MM.1S (cell line): ENCODE data around the gene PIGC.

Experiments
- DNase-seq: peaks from one replicate; pipeline ENCODE4 v3.0.0-alpha.2; 2015
- H2AFZ ChIP-seq: fragments of 300-600 bp; sonication (generic); 2 replicates; pipeline ENCODE4 v1.6.0; 2016; ENCODE audit warnings: antibody characterized with exemption, low read length
- H3F3A ChIP-seq: fragments of 300-600 bp; sonication (generic); 2 replicates; pipeline ENCODE4 v1.6.1; 2016; ENCODE audit warnings: mild to moderate bottlenecking, antibody characterized with exemption, low read length, moderate library complexity, mixed read lengths; ENCODE audit not compliant: insufficient read depth
- H3K27ac ChIP-seq: fragments of 300-600 bp; sonication (generic); 2 replicates; pipeline ENCODE4 v1.5.1; 2016; ENCODE audit warnings: mild to moderate bottlenecking, low read length
- H3K27me3 ChIP-seq: fragments of 300-600 bp; sonication (generic); replicated peaks from 2 replicates; pipeline ENCODE4 v1.6.0; 2016; ENCODE audit warnings: low read length; ENCODE audit not compliant: insufficient read depth
- H3K36me3 ChIP-seq: fragments of 300-600 bp; sonication (generic); replicated peaks from 2 replicates; pipeline ENCODE4 v1.6.1; 2016; ENCODE audit warnings: mild to moderate bottlenecking, low read length, mixed read lengths; ENCODE audit not compliant: insufficient read depth
- H3K4me1 ChIP-seq: fragments of 300-600 bp; sonication (generic); 2 replicates; pipeline ENCODE4 v1.6.1; 2016; ENCODE audit warnings: low read length, mixed read lengths
- H3K4me2 ChIP-seq: fragments of 300-600 bp; sonication (generic); 2 replicates; pipeline ENCODE4 v1.6.0; 2016; ENCODE audit warnings: low read depth, low read length
- H3K4me3 ChIP-seq: fragments of 300-600 bp; sonication (generic); 2 replicates; pipeline ENCODE4 v1.5.1; 2016; ENCODE audit warnings: low read length, mixed read lengths
- H3K79me2 ChIP-seq: fragments of 300-600 bp; sonication (generic); 2 replicates; pipeline ENCODE4 v1.6.1; 2016; ENCODE audit warnings: mixed run types, low read length, mixed read lengths
- H3K9ac ChIP-seq: fragments of 300-600 bp; sonication (generic); 2 replicates; pipeline ENCODE4 v1.6.1; 2016; ENCODE audit warnings: low read length, mixed read lengths
- H3K9me2 ChIP-seq: fragments of 300-600 bp; sonication (generic); replicated peaks from 2 replicates; pipeline ENCODE4 v1.6.1; 2016; ENCODE audit warnings: mild to moderate bottlenecking, low read length, mixed read lengths; ENCODE audit not compliant: insufficient read depth
- H3K9me3 ChIP-seq: fragments of 300-600 bp; sonication (generic); replicated peaks from 2 replicates; pipeline ENCODE4 v1.6.1; 2016; ENCODE audit warnings: mild to moderate bottlenecking, low read length, mixed read lengths; ENCODE audit not compliant: insufficient read depth
- H4K20me1 ChIP-seq: fragments of 300-600 bp; sonication (generic); 2 replicates; pipeline ENCODE4 v1.6.1; 2016; ENCODE audit warnings: mild to moderate bottlenecking, low read length, moderate library complexity, mixed read lengths; ENCODE audit not compliant: insufficient read depth
- CTCF ChIP-seq: fragments of 300-600 bp; sonication (generic); IDR thresholded peaks from 2 replicates; pipeline ENCODE4 v1.5.1; 2016; ENCODE audit warnings: antibody characterized with exemption, low read length, mixed read lengths
- EZH2 ChIP-seq: fragments of 300-600 bp; sonication (generic); optimal IDR thresholded peaks from 2 replicates; pipeline ENCODE3; 2017; ENCODE audit warnings: low read depth, mild to moderate bottlenecking, antibody characterized with exemption, low read length, mixed read lengths
- EZH2phosphoT487 ChIP-seq: fragments of 300-600 bp; sonication (generic); IDR thresholded peaks from 2 replicates; pipeline ENCODE4 v1.6.1; 2018; ENCODE audit warnings: antibody characterized with exemption, low read length

The PIGC gene

GRCh38 chr1:172423336-172423735 lies 20.5 kb downstream of the PIGC start:
- no peak overlapping the region for H3K4me3 ChIP-seq
- H3K27me3 ChIP-seq, result no peaks in the 10 kb centered on the region
- H3K36me3 ChIP-seq, result no peaks in the 10 kb centered on the region
- DNase-seq, result no peak
- H3K9me2 ChIP-seq, result no peaks in the 10 kb centered on the region
- no peaks in the 10 kb centered on the region for H3F3A ChIP-seq
- TF ChIP-seq EZH2phosphoT487 (no peak), CTCF (no peak), EZH2 (no peak)
- no peak overlapping the region for H3K27ac ChIP-seq
- no peaks in the 10 kb centered on the region for H3K9me3 ChIP-seq
- no peaks in the 10 kb centered on the region for H3K79me2 ChIP-seq
- no peak overlapping the region for H3K9ac ChIP-seq
- H3K4me1 ChIP-seq, result peaks cover 6% of the 10 kb centered on the region; the same call in 1 of the 2 replicates
- no peak overlapping the region for H3K4me2 ChIP-seq
- no peaks in the 10 kb centered on the region; the same call in 1 of the 2 replicates for H4K20me1 ChIP-seq
- no peak overlapping the region for H2AFZ ChIP-seq

GRCh38 chr1:172421974-172422604 lies 21.8 kb downstream of the PIGC start:
- Histone ChIP-seq H3K79me2 (no peaks in the 10 kb centered on the region), H4K20me1 (no peaks in the 10 kb centered on the region; the same call in 1 of the 2 replicates), H3K27me3 (no peaks in the 10 kb centered on the region), H3K4me1 (no peaks in the 10 kb centered on the region), H3K27ac (no peak overlapping the region), H3K9me3 (no peaks in the 10 kb centered on the region), H3K4me3 (no peak overlapping the region), H3K4me2 (no peak overlapping the region), H3K9ac (no peak overlapping the region), H2AFZ (no peak overlapping the region), H3K36me3 (no peaks in the 10 kb centered on the region), H3K9me2 (no peaks in the 10 kb centered on the region), H3F3A (no peaks in the 10 kb centered on the region)
- TF ChIP-seq CTCF, result no peak
- no peak for TF ChIP-seq EZH2
- TF ChIP-seq EZH2phosphoT487, result no peak
- DNase-seq, result no peak

GRCh38 chr1:172420385-172420784 lies 23.5 kb downstream of the PIGC start, which contains the start of gene C1orf105:
Gene C1orf105, plus strand, starts transcription at chr1:172420685. Its CDS starts 201 bp downstream, at chr1:172420886.
- no peak for DNase-seq
- H3K9me3 ChIP-seq, result no peaks in the 10 kb centered on the region
- H3K9ac ChIP-seq, result no peak within 1 kb of the TSS
- no peak within 1 kb of the TSS for H3K4me2 ChIP-seq
- no peak within 1 kb of the TSS for H2AFZ ChIP-seq
- no peaks in the 10 kb centered on the region for H3F3A ChIP-seq
- no peak for TF ChIP-seq CTCF
- TF ChIP-seq EZH2, result no peak
- TF ChIP-seq EZH2phosphoT487, result no peak
- H4K20me1 ChIP-seq, result no peaks in the 10 kb centered on the region
- H3K4me3 ChIP-seq, result no peak within 1 kb of the TSS
- no peak within 1 kb of the TSS for H3K27ac ChIP-seq
- H3K36me3 ChIP-seq, result no peaks in the 10 kb centered on the region
- H3K79me2 ChIP-seq, result no peaks in the 10 kb centered on the region
- no peaks in the 10 kb centered on the region for H3K27me3 ChIP-seq
- no peaks in the 10 kb centered on the region for H3K4me1 ChIP-seq
- H3K9me2 ChIP-seq, result no peaks in the 10 kb centered on the region
